ENCODE data around the gene FEM1A. TPM values are rescaled to one million over a fixed set of nuclear protein-coding genes. Genes with fewer than 3 reads are reported as not detected.

The FEM1A gene
- total and polyA plus RNA-seq, 2 of the 8 experiments (the other 6 are each of a cell fraction or from before 2014, with no cell fraction given): 6.7 to 16.1 TPM

GRCh38 chr19:4758659-4759058 lies 32.9 kb upstream of the FEM1A start:
- no peak overlapping the region for H2BK5ac ChIP-seq (ENCODE audit: low read depth, low read length)
- FAIRE-seq: no peak
- no peak overlapping the region for H2BK120ac ChIP-seq (replicated peaks; ENCODE audit: low read depth, low read length)

More at GRCh38 chr19:4758659-4759058, 32.9 kb upstream of the FEM1A start:
- H3K4me2 ChIP-seq (ENCODE audit: insufficient read depth in 1 of 2, low read depth in 2 of 2, low read length in 2 of 2): no peak overlapping the region; a peak in 1 of 4 replicates
- no peak overlapping the region for H4K91ac ChIP-seq (replicated peaks; ENCODE audit: insufficient read length, low read length)
- H3K56ac ChIP-seq (replicated peaks; ENCODE audit: insufficient read length, low read depth, low read length): no peak overlapping the region
- no peak overlapping the region for H3K14ac ChIP-seq (ENCODE audit: insufficient read length)
- no peak overlapping the region for H3K4ac ChIP-seq (replicated peaks; ENCODE audit: insufficient read length, low read depth, low read length)
- H3K4me3 ChIP-seq (ENCODE audit: extremely low read depth in 1 of 4, insufficient read depth in 2 of 4, low read depth in 3 of 4, low read length in 4 of 4): no peak overlapping the region
- no peaks in the 10 kb centered on the region for H4K20me1 ChIP-seq (replicated peaks in 1 of 2; ENCODE audit: control insufficient read depth in 1 of 2, insufficient read depth in 2 of 2, low read length in 2 of 2)
- no peak overlapping the region for H3K27ac ChIP-seq (ENCODE audit: low read depth, low read length)
- TF ChIP-seq RFX5 (IDR thresholded peaks at IDR 0.05; ENCODE audit: borderline replicate concordance, low read depth, low read length): no peak
- no peak for TF ChIP-seq EZH2 (IDR thresholded peaks at IDR 0.05; ENCODE audit: low read depth, low read length, severe bottlenecking)
- no peak for TF ChIP-seq BRCA1 (IDR thresholded peaks at IDR 0.05; ENCODE audit: low read depth, low read length)
- TF ChIP-seq HDAC2 (IDR thresholded peaks at IDR 0.05; ENCODE audit: borderline replicate concordance in 1 of 2, low read depth in 2 of 2, low read length in 2 of 2): no peak
- no peak for TF ChIP-seq CHD1 (IDR thresholded peaks at IDR 0.05; ENCODE audit: low read depth, low read length)
- no peak for TF ChIP-seq CEBPB (IDR thresholded peaks at IDR 0.05; ENCODE audit: low read depth, low read length)
- TF ChIP-seq CTBP2 (IDR thresholded peaks at IDR 0.05; ENCODE audit: borderline replicate concordance, insufficient read depth, insufficient read length, low read length): no peak
- no peak for TF ChIP-seq SAP30 (IDR thresholded peaks at IDR 0.05; ENCODE audit: insufficient read depth, insufficient replicate concordance, low read length)
- no peak overlapping the region for H2AK5ac ChIP-seq (ENCODE audit: low read depth, low read length)
- H3K23ac ChIP-seq (ENCODE audit: insufficient read length): no peak overlapping the region
- H2BK12ac ChIP-seq (ENCODE audit: low read depth, low read length): no peak overlapping the region
- no peak overlapping the region for H2AFZ ChIP-seq (ENCODE audit: low read length)
- peaks cover 0 to 10% (median 6%) of the 10 kb centered on the region in 4 experiments; a peak in 5 of 7 replicates for H3K27me3 ChIP-seq (replicated peaks in 1 of 4; ENCODE audit: control insufficient read depth in 3 of 4, extremely low read depth in 1 of 4, insufficient read depth in 3 of 4, low read length in 3 of 4)
- H3K79me2 ChIP-seq (ENCODE audit: control insufficient read depth in 1 of 2, insufficient read depth in 2 of 2, low read length in 2 of 2): no peaks in the 10 kb centered on the region
- H3K36me3 ChIP-seq (ENCODE audit: control insufficient read depth in 2 of 4, insufficient read depth in 4 of 4, low read length in 3 of 4): no peaks in the 10 kb centered on the region
- no peak overlapping the region for H2BK15ac ChIP-seq (ENCODE audit: low read length)
- H4K8ac ChIP-seq (ENCODE audit: extremely low read depth, insufficient read depth, low read length): no peak overlapping the region
- H3K9ac ChIP-seq (replicated peaks in 1 of 4; ENCODE audit: extremely low read depth in 1 of 4, low read depth in 3 of 4, low read length in 3 of 4): no peak overlapping the region
- ChIA-PET POLR2A (ENCODE audit: partially characterized antibody) (interaction anchor here (3.1 kb wide), 1 partner anchor 10 kb away, joined by 22 read pairs; no protein-coding TSS in a partner anchor), CTCF (ENCODE audit: partially characterized antibody) (interaction anchor here (0.7 to 2.8 kb wide), 3 partner anchors 10 to 243 kb away, joined by 3 to 10 read pairs (median 3); partner anchors contain the start of gene FEM1A)
- peaks cover 0 to 3% (median 2%) of the 10 kb centered on the region in 4 experiments; a peak in 3 of 7 replicates for H3K4me1 ChIP-seq (replicated peaks in 1 of 4; ENCODE audit: control insufficient read depth in 3 of 4, insufficient read depth in 4 of 4, low read length in 3 of 4)
- no peaks in the 10 kb centered on the region for H3K79me1 ChIP-seq (ENCODE audit: low read depth, low read length)
- H3K23me2 ChIP-seq (ENCODE audit: low read depth, low read length): peaks cover 5% of the 10 kb centered on the region; the same call in 1 of the 2 replicates
- H3K9me3 ChIP-seq (ENCODE audit: insufficient read depth in 2 of 2, low read depth in 1 of 2, low read length in 1 of 2): no peaks in the 10 kb centered on the region
- no peak overlapping the region for H2BK20ac ChIP-seq (ENCODE audit: low read length)
- H3K18ac ChIP-seq (ENCODE audit: extremely low read depth, low read length): no peak overlapping the region
- no peak overlapping the region for H4K5ac ChIP-seq (ENCODE audit: insufficient read length, low read depth, low read length)
- 67% methylated on average over 5 of the region's 5 CpGs; no CpG with 5 or more reads in 1 of the 2 experiments for WGBS, 2 experiments (ENCODE audit: extremely low coverage in 1 of 2, insufficient coverage in 1 of 2, insufficient read length in 1 of 2, insufficient replicate concordance in 2 of 2, low coverage in 1 of 2, low lambda C conversion rate in 2 of 2, missing lambda C conversion rate in 1 of 2)
- DNase-seq (ENCODE audit: low read depth in 1 of 2, low spot score in 2 of 2): no peak

Data from H1 (cell line).